Endothelial cell of umbilical vein (primary cell): ENCODE data around the gene GADL1.

Experiments used
- EZH2 ChIP-seq: IDR thresholded peaks from 2 replicates; pipeline ENCODE4 v1.6.1; 2012; ENCODE audit warnings: borderline replicate concordance, low read depth, mild to moderate bottlenecking, moderate library complexity, low read length, inconsistent platforms; ENCODE audit not compliant: severe bottlenecking
- FOS ChIP-seq: IDR thresholded peaks from 2 replicates; pipeline ENCODE4 v1.6.1; 2011; ENCODE audit warnings: mild to moderate bottlenecking, low read length, moderate library complexity, borderline replicate concordance; ENCODE audit not compliant: insufficient read depth
- MYC ChIP-seq: IDR thresholded peaks from one replicate; pipeline ENCODE4 v1.6.1; 2011; ENCODE audit warnings: mild to moderate bottlenecking, low read depth, low read length
- POLR2A ChIP-seq: IDR thresholded peaks from 2 replicates; pipeline ENCODE4 v1.6.1; 2012; ENCODE audit warnings: low read depth, mild to moderate bottlenecking, control low read depth, low read length
- POLR2AphosphoS5 ChIP-seq: IDR thresholded peaks from 2 replicates; pipeline ENCODE4 v1.6.1; 2012; ENCODE audit warnings: low read depth, mild to moderate bottlenecking, control low read depth, low read length, moderate library complexity; ENCODE audit not compliant: insufficient read depth
- TF ChIP-seq, protein P1 (sequence below), 2 donors: IDR thresholded peaks; 1 replicate in 1 of 2; 2 replicates in 1 of 2; pipeline ENCODE4 v1.5.1; 2011; ENCODE audit warnings: low read length in 2 of 2, mild to moderate bottlenecking in 2 of 2, moderate library complexity in 2 of 2, control low read depth in 1 of 2, inconsistent platforms in 1 of 2, low read depth in 1 of 2; ENCODE audit not compliant: insufficient read depth in 1 of 2; ENCODE audit errors: extremely low read depth in 1 of 2
- TF ChIP-seq, protein P2 (sequence below): IDR thresholded peaks from 2 replicates; pipeline ENCODE4 v1.6.1; 2011; ENCODE audit not compliant: insufficient read depth, insufficient read length

DNA sequence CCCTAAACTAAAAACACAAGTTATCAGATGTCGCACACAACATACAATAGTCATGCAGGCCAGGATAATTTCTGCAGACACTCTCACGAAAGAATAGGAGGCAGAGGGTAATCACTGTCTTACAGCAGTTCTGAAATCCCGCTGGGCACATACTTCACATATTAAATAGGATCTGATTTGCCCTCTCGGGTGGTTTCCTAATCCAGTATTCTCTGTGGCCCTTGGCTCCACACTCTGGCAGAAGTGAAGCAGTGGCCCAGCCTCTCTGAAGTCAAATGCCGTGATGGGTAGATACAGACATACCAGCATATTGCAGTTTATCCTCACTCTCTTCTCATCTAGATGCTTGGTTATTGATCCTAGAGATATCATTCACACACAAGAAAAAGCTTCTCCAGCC lies 19.0 kb downstream of the GADL1 start:
- TF ChIP-seq POLR2AphosphoS5 (no peak), FOS (no peak), EZH2 (no peak), POLR2A (no peak), MYC (no peak)
- TF ChIP-seq, protein P1, sequence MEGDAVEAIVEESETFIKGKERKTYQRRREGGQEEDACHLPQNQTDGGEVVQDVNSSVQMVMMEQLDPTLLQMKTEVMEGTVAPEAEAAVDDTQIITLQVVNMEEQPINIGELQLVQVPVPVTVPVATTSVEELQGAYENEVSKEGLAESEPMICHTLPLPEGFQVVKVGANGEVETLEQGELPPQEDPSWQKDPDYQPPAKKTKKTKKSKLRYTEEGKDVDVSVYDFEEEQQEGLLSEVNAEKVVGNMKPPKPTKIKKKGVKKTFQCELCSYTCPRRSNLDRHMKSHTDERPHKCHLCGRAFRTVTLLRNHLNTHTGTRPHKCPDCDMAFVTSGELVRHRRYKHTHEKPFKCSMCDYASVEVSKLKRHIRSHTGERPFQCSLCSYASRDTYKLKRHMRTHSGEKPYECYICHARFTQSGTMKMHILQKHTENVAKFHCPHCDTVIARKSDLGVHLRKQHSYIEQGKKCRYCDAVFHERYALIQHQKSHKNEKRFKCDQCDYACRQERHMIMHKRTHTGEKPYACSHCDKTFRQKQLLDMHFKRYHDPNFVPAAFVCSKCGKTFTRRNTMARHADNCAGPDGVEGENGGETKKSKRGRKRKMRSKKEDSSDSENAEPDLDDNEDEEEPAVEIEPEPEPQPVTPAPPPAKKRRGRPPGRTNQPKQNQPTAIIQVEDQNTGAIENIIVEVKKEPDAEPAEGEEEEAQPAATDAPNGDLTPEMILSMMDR (IDR thresholded peaks at IDR 0.05; ENCODE audit: extremely low read depth in 1 of 2, insufficient read depth in 1 of 2, low read depth in 1 of 2, low read length in 2 of 2), result no peak
- TF ChIP-seq, protein P2, sequence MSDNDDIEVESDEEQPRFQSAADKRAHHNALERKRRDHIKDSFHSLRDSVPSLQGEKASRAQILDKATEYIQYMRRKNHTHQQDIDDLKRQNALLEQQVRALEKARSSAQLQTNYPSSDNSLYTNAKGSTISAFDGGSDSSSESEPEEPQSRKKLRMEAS, result no peak
